Measurements from ENCODE around the gene ZNG1F. TPM values are rescaled to one million over a fixed set of nuclear protein-coding genes. Genes with fewer than 3 reads are reported as not detected.
"Not testable (repeated sequence)": the region's sequence is repeated elsewhere in the genome, so short reads cannot be mapped to it uniquely, and the experiment has no call there.

ZNG1F gene
- total RNA-seq, 1 donor from 2014 or later: 8.7 TPM

DNA sequence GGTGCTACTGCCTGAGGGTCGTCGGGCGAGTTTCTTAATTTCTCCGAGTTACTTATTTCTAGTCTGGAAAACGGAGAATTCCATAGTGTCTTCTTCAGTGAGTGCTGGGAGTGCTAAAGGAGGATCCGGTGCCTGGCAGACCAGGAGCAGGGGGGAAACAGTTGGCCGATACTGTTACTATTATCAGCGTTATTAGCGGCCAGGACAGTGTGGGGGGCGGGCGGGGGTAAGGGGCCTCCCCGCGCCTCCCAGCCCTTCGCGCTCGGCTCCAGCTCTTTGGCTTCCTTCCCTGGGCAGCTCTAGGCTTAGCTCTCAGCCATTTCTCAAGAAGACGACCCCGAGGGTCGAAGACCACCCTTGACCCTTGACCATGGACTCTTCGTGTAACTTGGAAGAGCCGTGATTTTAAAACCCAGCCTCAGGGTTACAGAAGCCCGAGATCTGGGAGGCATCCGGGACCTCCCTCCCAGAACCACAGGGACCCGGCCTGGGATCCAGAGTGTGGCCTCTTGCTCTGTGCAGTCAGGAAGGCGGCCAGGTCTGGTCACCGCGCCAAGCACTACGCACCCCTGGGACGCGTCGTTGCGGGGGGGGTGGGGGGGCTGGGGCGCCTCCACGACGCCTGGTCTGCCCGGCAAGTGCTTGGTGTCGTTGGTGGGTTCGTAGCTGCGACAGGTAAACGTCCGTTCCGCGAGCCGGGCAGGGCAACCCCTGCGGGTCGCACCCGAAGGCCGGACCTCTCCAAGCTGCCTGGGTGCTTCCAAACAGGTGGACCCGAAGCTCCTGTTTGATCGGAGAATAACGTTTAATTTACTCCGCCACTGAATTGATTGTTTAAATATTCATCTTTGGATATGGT is 64.6 kb downstream of the ZNG1F start:
- ATAC-seq: peak; percentile 61
- intact Hi-C loops (cut with DNase I); DNase-seq (ENCODE audit: low spot score): not testable (repeated sequence)

DNA sequence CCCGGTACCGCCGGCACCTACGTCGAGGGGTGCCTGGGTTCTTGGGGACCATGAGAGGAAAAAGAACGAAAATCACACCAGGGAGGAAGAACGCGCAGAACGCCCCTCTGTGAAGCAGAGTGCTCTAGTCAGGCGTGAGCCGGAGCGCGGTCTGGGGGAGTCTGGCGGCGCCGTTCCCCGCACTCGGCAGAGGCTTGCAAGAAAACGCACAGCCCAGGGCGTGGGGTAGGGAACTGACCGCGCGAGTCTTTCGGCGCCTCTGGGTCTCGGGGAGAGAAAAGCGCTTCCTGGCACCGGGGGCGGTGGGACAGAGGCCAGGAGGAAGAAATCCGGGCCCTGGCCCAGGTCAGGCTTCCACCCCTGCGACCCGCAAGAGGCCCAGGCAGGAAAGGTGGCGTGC is 65.3 kb downstream of the ZNG1F start:
- intact Hi-C loops (cut with DNase I); DNase-seq (ENCODE audit: low spot score): not testable (repeated sequence)
- peak; percentile 61 for ATAC-seq

DNA sequence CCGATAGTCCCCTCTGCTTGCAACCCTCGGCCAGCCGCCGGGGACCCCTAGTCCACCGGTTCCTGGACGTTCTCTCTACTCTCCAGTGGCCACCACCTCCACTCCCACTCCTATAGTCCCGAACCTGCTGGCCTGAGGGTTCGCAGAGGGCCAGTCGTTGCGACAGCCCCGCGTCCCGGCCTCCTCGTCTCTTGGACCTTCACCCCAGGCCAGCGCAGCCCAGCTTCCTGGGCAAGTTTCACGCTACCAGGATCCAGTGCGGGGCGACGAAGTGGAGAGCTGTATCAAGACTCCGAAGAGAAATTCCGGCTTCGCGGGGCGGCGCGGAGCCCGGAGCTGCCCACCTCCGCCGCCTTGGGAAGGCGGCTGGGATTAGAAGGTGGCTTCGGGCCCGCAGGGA is 65.7 kb downstream of the ZNG1F start:
- peak; percentile 15 for ATAC-seq

GRCh38 chr9:41120696-41121095 is 68.4 kb downstream of the ZNG1F start:
- intact Hi-C loops (cut with DNase I): not testable (repeated sequence)

More for the DNA sequence above, 65.7 kb downstream of the ZNG1F start:
- DNase-seq (ENCODE audit: low spot score); intact Hi-C loops (cut with DNase I): not testable (repeated sequence)

GRCh38 chr9:41119719-41120118 is 69.4 kb downstream of the ZNG1F start:
- DNase-seq (ENCODE audit: low spot score); ATAC-seq; intact Hi-C loops (cut with DNase I): not testable (repeated sequence)

More at GRCh38 chr9:41120696-41121095, 68.4 kb downstream of the ZNG1F start:
- DNase-seq (ENCODE audit: low spot score); ATAC-seq: not testable (repeated sequence)

DNA sequence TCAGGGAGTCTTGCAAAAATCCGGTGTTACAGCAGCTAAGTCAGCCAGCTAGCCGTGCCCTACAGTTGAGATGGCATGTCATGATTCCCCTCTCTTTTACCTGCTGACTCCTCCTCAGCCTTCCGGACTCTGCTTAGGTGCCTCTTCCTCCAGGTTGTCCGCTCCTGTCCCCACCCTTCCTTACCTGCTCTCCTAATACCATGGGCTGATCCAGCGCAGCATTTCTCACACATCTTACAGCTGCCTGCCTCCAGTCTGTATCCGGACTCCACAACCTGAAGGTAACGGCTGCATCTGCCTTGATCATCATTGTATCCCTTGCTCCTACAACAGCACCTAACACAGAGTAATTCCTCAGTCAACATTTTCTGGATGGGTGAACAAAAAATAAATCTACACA is 69.8 kb downstream of the ZNG1F start:
- intact Hi-C loops (cut with DNase I); DNase-seq (ENCODE audit: low spot score): not testable (repeated sequence)
- peak; percentile 52 for ATAC-seq

GRCh38 chr9:41113348-41113747 is 75.8 kb downstream of the ZNG1F start:
- DNase-seq (ENCODE audit: low spot score); intact Hi-C loops (cut with DNase I); ATAC-seq: not testable (repeated sequence)

- intact Hi-C loops (cut with DNase I); DNase-seq (ENCODE audit: low spot score); ATAC-seq: not testable (repeated sequence)
These were observed 77.7 kb downstream of the ZNG1F start for GRCh38 chr9:41111414-41111813.

DNA sequence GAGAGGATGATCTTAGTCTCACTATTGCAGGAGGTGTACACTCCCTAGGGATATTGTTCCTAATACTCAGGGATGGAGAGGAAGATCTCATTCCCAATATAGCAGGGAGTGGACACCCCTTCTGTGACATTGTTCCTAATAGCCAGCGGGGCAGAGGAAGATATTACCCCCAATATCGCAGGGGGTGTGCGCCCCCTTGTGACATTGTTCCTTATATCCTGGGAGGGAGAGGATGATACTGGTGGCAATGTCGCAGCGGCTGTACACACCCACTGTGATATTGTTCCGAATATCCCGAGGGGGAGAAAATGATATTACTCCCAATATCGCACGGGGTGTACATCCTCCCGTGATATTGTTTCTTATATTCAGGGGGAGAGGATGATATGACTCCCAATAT is 78.2 kb downstream of the ZNG1F start:
- intact Hi-C loops (cut with DNase I); ATAC-seq; DNase-seq (ENCODE audit: low spot score): not testable (repeated sequence)

- ATAC-seq; intact Hi-C loops (cut with DNase I); DNase-seq (ENCODE audit: low spot score): not testable (repeated sequence)
These were observed 79.9 kb downstream of the ZNG1F start for GRCh38 chr9:41109253-41109652.

DNA sequence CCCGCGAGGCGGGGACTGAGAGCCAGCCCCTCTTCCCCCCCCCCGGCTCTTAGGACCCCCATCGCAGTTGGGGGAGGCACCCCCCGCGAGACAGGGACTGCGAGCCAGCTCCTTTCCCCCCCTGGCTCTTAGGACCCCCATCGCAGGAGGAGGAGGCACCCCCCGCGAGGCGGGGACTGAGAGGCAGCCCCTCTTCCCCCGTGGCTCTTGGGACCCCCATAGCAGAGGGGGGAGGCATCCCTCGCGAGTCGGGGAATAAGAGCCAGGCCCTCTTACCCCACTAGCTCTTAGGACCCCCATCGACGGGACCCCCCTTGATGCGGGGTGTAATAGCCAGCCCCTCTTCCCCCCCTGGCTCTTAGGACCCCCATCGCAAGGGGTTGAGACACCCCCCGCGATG is 80.3 kb downstream of the ZNG1F start:
- intact Hi-C loops (cut with DNase I); DNase-seq (ENCODE audit: low spot score): not testable (repeated sequence)
- ATAC-seq: peak; percentile 33

DNA sequence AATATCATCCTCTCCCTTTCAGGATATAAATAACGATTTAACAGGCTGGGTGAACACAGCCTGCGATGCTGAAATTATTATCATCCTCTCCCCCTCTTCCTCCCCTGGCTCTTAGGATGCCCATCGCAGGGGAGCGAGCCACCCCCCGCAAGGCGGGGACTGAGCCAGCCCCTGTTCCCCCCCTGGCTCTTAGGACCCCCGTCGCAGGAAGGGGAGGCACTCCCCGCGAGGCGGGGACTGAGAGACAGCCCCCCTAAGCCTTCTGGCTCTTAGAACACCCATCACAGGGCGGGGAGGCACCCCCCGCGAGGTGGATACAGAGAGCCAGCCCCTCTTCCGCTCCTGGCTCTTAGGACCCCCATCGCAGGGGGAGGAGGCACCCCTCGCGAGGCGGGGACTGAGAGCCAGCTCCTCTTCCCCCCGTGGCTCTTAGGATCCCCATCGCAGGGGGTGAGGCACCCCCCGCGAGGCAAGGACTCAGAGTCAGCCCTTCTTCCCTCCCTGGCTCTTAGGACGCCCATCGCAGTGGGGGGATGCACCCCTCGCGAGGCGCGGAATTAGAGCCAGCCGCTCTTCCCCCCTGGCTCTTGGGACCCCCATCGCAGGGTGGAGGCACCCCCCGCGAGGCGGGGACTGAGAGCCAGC is 82.5 kb downstream of the ZNG1F start:
- DNase-seq (ENCODE audit: low spot score); intact Hi-C loops (cut with DNase I): not testable (repeated sequence)
- peak; percentile 41 for ATAC-seq

GRCh38 chr9:41105557-41106253 is 83.4 kb downstream of the ZNG1F start:
- ATAC-seq; intact Hi-C loops (cut with DNase I); DNase-seq (ENCODE audit: low spot score): not testable (repeated sequence)

DNA sequence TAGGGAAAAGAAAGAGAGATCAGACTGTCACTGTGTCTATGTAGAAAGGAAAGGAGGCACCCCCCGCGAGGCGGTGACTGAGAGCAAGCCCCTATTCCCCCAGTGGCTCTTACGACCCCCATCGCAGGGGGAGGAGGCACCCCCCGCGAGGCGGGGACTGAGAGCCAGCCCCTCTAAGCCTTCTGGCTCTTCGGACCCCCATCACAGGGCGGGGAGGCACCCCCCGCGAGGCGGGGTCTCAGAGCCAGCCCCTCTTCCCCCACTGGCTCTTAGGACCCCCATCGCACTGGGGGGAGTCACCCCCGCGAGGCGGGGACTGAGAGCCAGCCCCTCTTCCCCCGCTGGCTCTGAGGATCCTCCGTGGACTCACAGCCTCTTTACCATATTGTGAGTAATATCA is 84.6 kb downstream of the ZNG1F start:
- ATAC-seq; DNase-seq (ENCODE audit: low spot score); intact Hi-C loops (cut with DNase I): not testable (repeated sequence)

DNA sequence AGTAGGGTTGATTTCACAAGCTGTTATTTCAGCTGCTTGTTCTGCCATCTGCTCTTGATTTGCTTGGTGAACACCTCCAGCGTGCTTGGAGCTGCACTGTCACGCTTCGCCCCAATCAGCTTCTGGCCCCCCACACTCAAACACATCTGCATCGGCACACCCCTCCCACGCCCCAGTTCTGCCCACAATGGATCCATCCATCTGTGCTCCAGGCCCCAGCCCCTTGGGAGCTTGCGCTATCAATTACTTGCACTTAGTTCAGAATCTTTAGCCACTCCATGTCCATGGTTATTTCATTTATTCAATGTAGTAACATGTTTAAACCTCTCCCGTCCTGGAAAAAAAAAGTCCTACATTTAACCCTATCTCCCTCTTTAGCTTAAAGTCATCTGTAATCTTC is 88.6 kb downstream of the ZNG1F start:
- peak; percentile 61 for DNase-seq (ENCODE audit: low spot score)
- intact Hi-C loops (cut with DNase I): not testable (repeated sequence)
- peak; percentile 94 for ATAC-seq

DNA sequence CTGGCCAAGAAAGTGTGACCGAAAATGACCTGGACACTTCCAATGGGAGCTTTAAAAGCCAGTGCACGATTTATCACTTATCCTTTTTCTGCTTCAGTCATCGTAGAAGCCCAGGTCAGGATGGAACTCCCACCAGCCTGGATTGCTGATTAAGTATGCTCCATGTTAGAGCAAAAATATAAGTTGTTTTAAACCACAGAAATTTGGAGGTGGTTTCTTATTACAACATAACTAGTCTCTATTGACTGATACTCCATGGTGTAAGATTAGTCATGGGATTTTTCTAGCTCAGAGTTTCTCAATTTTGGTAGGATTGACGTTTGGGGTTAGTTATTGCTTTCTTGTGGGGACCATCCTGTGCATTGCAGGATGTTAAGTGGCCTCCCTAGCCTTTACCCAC is 90.4 kb downstream of the ZNG1F start:
- intact Hi-C loops (cut with DNase I); DNase-seq (ENCODE audit: low spot score); ATAC-seq: not testable (repeated sequence)

- ATAC-seq: peak; percentile 32
- intact Hi-C loops (cut with DNase I): not testable (repeated sequence)
These were observed 94.1 kb downstream of the ZNG1F start for GRCh38 chr9:41095060-41095459.

DNA sequence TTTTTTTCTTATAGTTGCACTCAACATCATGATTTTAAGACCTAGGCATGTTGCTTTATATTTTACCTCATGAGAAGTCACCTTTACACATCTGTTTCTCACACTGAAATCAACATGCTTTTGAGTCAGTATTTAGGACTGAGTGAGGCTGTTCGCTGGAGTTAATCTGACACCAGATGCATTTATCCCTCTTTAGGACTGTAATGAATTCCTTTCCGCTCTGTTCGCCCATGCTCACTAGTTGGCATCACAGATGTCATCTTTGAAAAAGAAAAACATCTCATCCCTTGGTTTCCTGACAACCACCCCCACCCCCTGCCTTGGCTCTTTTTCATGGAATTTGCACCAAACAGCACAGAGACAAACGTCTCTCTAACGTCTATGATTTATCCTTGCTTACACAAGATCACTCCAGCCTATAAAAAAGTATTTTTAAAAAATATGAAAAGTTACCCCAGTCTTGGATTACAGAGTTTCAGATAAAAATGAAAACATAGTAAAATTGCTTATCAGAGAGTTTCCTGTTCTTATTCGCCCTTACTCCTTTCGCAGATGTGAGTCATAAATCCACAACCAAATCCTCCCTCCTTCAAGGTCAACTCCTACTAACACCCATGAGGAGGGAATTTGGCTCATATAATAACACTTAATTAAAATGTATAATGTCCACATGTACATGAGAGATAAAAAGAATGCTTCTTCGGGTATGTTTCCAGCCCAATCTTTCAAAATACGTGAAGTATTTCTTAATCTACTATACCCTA is 94.9 kb downstream of the ZNG1F start:
- DNase-seq (ENCODE audit: low spot score); ATAC-seq; intact Hi-C loops (cut with DNase I): not testable (repeated sequence)

More at GRCh38 chr9:41095060-41095459, 94.1 kb downstream of the ZNG1F start:
- DNase-seq (ENCODE audit: low spot score): not testable (repeated sequence)

Data from sciatic nerve (tissue), 2 donors.